Muscle layer of duodenum (tissue), 2 donors: Measurements from ENCODE around the gene ABCA2.
"Not testable (repeated sequence)": the region's sequence is repeated elsewhere in the genome, so short reads cannot be mapped to it uniquely, and the experiment has no call there.

Experiments
- H3K27ac ChIP-seq: one replicate; pipeline ENCODE4 v1.7.0; 2013; ENCODE audit warnings: mild to moderate bottlenecking, low read length
- H3K27me3 ChIP-seq: one replicate; pipeline ENCODE4 v1.7.0; 2013; ENCODE audit warnings: low read depth, mild to moderate bottlenecking, control low read depth, low read length
- H3K36me3 ChIP-seq, 2 donors: one replicate each; pipeline ENCODE4 v1.7.0; 2013; ENCODE audit warnings: low read length in 2 of 2, control low read depth in 1 of 2, mild to moderate bottlenecking in 1 of 2; ENCODE audit not compliant: insufficient read depth in 2 of 2, control insufficient read depth in 1 of 2
- H3K4me1 ChIP-seq, 2 donors: one replicate each; pipeline ENCODE4 v1.7.0; 2013; ENCODE audit warnings: low read length in 2 of 2, mild to moderate bottlenecking in 2 of 2, control low read depth in 1 of 2, moderate library complexity in 1 of 2; ENCODE audit not compliant: insufficient read depth in 2 of 2, control insufficient read depth in 1 of 2
- H3K4me3 ChIP-seq, 2 donors: one replicate each; pipeline ENCODE4 v1.7.0; 2013; ENCODE audit warnings: low read length in 2 of 2, low read depth in 1 of 2, mild to moderate bottlenecking in 1 of 2
- H3K9me3 ChIP-seq, 2 donors: one replicate each; pipeline ENCODE4 v1.7.0; 2013; ENCODE audit warnings: low read length in 2 of 2, control low read depth in 1 of 2, mild to moderate bottlenecking in 1 of 2; ENCODE audit not compliant: control insufficient read depth in 1 of 2
- donor health status: healthy.

Gene ABCA2

GRCh38 chr9:137069508-137070091 is 41.6 kb upstream of the ABCA2 start:
- Histone ChIP-seq H3K4me3 (no peak overlapping the region), H3K36me3 (no peaks in the 10 kb centered on the region), H3K9me3 (no peaks in the 10 kb centered on the region), H3K4me1 (peaks cover 4 to 17% of the 10 kb centered on the region in 2 donors), H3K27ac (no peak overlapping the region), H3K27me3 (no peaks in the 10 kb centered on the region)

GRCh38 chr9:137068539-137069507 is 40.8 kb upstream of the ABCA2 start:
- H3K4me1 ChIP-seq = peaks cover 4 to 22% of the 10 kb centered on the region in 2 donors
- no peak overlapping the region for H3K27ac ChIP-seq
- no peaks in the 10 kb centered on the region for H3K36me3 ChIP-seq
- no peak overlapping the region for H3K4me3 ChIP-seq
- no peaks in the 10 kb centered on the region for H3K27me3 ChIP-seq
- no peaks in the 10 kb centered on the region for H3K9me3 ChIP-seq

- Histone ChIP-seq H3K4me3 (no peak overlapping the region), H3K36me3 (no peaks in the 10 kb centered on the region), H3K9me3 (no peaks in the 10 kb centered on the region), H3K27me3 (no peaks in the 10 kb centered on the region), H3K27ac (no peak overlapping the region), H3K4me1 (peaks cover 4 to 23% of the 10 kb centered on the region in 2 donors)
Measured at GRCh38 chr9:137067860-137068538, 40.0 kb upstream of the ABCA2 start.

- no peak overlapping the region for H3K27ac ChIP-seq
- H3K36me3 ChIP-seq = no peaks in the 10 kb centered on the region
- H3K4me1 ChIP-seq = peaks cover 3 to 18% of the 10 kb centered on the region in 2 donors
- no peak overlapping the region for H3K4me3 ChIP-seq
- no peaks in the 10 kb centered on the region for H3K27me3 ChIP-seq
- H3K9me3 ChIP-seq = no peaks in the 10 kb centered on the region
Measured at GRCh38 chr9:137066096-137066861, 38.2 kb upstream of the ABCA2 start.

- no peak overlapping the region for H3K4me3 ChIP-seq
- H3K36me3 ChIP-seq = no peaks in the 10 kb centered on the region
- no peaks in the 10 kb centered on the region for H3K9me3 ChIP-seq
- H3K27ac ChIP-seq = no peak overlapping the region
- H3K4me1 ChIP-seq = peaks cover 0 to 11% of the 10 kb centered on the region in 2 donors
- H3K27me3 ChIP-seq = no peaks in the 10 kb centered on the region
Measured at GRCh38 chr9:137065336-137065967, 37.4 kb upstream of the ABCA2 start.

GRCh38 chr9:137064880-137065164 is 36.8 kb upstream of the ABCA2 start:
- Histone ChIP-seq H3K27me3 (no peaks in the 10 kb centered on the region), H3K4me1 (peaks cover 0 to 11% of the 10 kb centered on the region in 2 donors), H3K36me3 (no peaks in the 10 kb centered on the region), H3K27ac (no peak overlapping the region), H3K4me3 (no peak overlapping the region), H3K9me3 (no peaks in the 10 kb centered on the region)

GRCh38 chr9:137064027-137064879 is 36.2 kb upstream of the ABCA2 start:
- no peaks in the 10 kb centered on the region for H3K36me3 ChIP-seq
- no peaks in the 10 kb centered on the region for H3K9me3 ChIP-seq
- H3K27ac ChIP-seq = no peak overlapping the region
- no peak overlapping the region for H3K4me3 ChIP-seq
- H3K4me1 ChIP-seq = peaks cover 0 to 6% of the 10 kb centered on the region in 2 donors
- no peaks in the 10 kb centered on the region for H3K27me3 ChIP-seq

GRCh38 chr9:137063311-137064026 is 35.4 kb upstream of the ABCA2 start:
- H3K4me3 ChIP-seq = no peak overlapping the region
- H3K36me3 ChIP-seq = no peaks in the 10 kb centered on the region
- H3K27ac ChIP-seq = no peak overlapping the region
- peaks cover 0 to 6% of the 10 kb centered on the region in 2 donors for H3K4me1 ChIP-seq
- no peaks in the 10 kb centered on the region for H3K9me3 ChIP-seq
- no peaks in the 10 kb centered on the region for H3K27me3 ChIP-seq

GRCh38 chr9:137062798-137063197 is 34.8 kb upstream of the ABCA2 start:
- not testable (repeated sequence) for H3K27ac ChIP-seq, H3K36me3 ChIP-seq, H3K4me1 ChIP-seq, H3K27me3 ChIP-seq, H3K9me3 ChIP-seq, H3K4me3 ChIP-seq

- Histone ChIP-seq H3K9me3 (no peaks in the 10 kb centered on the region), H3K4me3 (no peak overlapping the region), H3K36me3 (no peaks in the 10 kb centered on the region), H3K27ac (no peak overlapping the region), H3K27me3 (no peaks in the 10 kb centered on the region), H3K4me1 (peaks cover 0 to 6% of the 10 kb centered on the region in 2 donors)
Measured at GRCh38 chr9:137062384-137062783, 34.3 kb upstream of the ABCA2 start.
